HEK293T (cell line): ENCODE data around the gene FBP2.

Source experiments
- BHLHE40 ChIP-seq: fragments of 450-650 bp; IDR thresholded peaks from 2 replicates; pipeline ENCODE4 v1.6.1; 2016; ENCODE audit warnings: mild to moderate bottlenecking, moderate library complexity, borderline replicate concordance
- CTBP1 ChIP-seq: fragments of 450-650 bp; IDR thresholded peaks from 2 replicates; pipeline ENCODE4 v1.6.1; 2016; ENCODE audit warnings: borderline replicate concordance
- FOXA1 ChIP-seq: fragments of 450-650 bp; IDR thresholded peaks from 2 replicates; pipeline ENCODE4 v1.6.1; 2016; ENCODE audit warnings: mild to moderate bottlenecking
- FOXM1 ChIP-seq: fragments of 450-650 bp; IDR thresholded peaks from 2 replicates; pipeline ENCODE4 v1.6.1; 2017; ENCODE audit warnings: mild to moderate bottlenecking, borderline replicate concordance
- NFRKB ChIP-seq: fragments of 450-650 bp; IDR thresholded peaks from 2 replicates; pipeline ENCODE4 v1.6.1; 2016; ENCODE audit warnings: mild to moderate bottlenecking, moderate library complexity
- SP1 ChIP-seq: fragments of 450-650 bp; IDR thresholded peaks from 2 replicates; pipeline ENCODE4 v1.6.1; 2017
- SUZ12 ChIP-seq: fragments of 450-650 bp; IDR thresholded peaks from 2 replicates; pipeline ENCODE4 v1.6.1; 2016; ENCODE audit warnings: mild to moderate bottlenecking
- ZNF384 ChIP-seq: fragments of 450-650 bp; IDR thresholded peaks from 2 replicates; pipeline ENCODE4 v1.6.1; 2016

- TF ChIP-seq FOXA1, result no peak
- TF ChIP-seq SP1, result no peak
- TF ChIP-seq BHLHE40, result no peak
- no peak for TF ChIP-seq ZNF384
- TF ChIP-seq NFRKB, result no peak
- TF ChIP-seq FOXM1, result no peak
- TF ChIP-seq CTBP1, result no peak
- TF ChIP-seq SUZ12, result no peak
Measured at GRCh38 chr9:94591876-94592275, 1.7 kb downstream of the FBP2 start.
